ENCODE data around the gene DIDO1. TPM values are rescaled to one million over a fixed set of nuclear protein-coding genes. Genes with fewer than 3 reads are reported as not detected.

Gene DIDO1
- total RNA-seq, 1 donor from 2014 or later: 89.1 TPM

DNA sequence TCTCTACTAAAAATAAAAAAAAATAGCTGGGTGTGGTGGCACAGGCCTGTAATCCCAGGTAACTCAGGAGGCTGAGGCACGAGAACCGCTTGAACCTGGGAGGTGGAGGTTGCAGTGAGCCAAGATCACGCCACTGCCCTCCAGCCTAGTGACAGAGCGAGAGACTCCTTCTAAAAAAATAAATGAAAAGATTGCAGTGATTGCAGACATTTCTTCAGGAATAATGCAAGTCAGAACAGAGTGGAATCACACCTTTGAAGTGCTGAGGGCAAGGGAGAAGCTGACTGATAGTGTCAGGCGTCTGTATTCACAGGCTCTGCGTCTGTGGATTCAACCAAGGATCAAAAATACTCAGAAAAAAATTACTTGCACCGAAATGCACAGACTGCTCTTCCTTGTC lies 62.1 kb downstream of the DIDO1 start:
- no peak overlapping the region for H3K27ac Mint-ChIP-seq
- H3K4me3 Mint-ChIP-seq: no peak overlapping the region
- ATAC-seq (ENCODE audit: low read depth): no peak
- DNase-seq: no peak
- peaks cover 21% of the 10 kb centered on the region for H3K4me1 Mint-ChIP-seq
- ChIA-PET POLR2A (no interaction called here), CTCF (no interaction called here)
- H3K9me3 Mint-ChIP-seq: no peaks in the 10 kb centered on the region
- no peaks in the 10 kb centered on the region for H3K27me3 Mint-ChIP-seq
- no peak for TF ChIP-seq CTCF (IDR thresholded peaks at IDR 0.05)
- intact Hi-C loops (cut with micrococcal nuclease): loop anchor here (5.0 kb wide), 2 partner anchors 63 to 67 kb away; partner anchors contain the start of genes DIDO1 and MRGBP
- H3K36me3 Mint-ChIP-seq (ENCODE audit: low read depth): peaks cover 8% of the 10 kb centered on the region

- peaks cover 28% of the 10 kb centered on the region for H3K36me3 Mint-ChIP-seq (ENCODE audit: low read depth)
These were observed 64.5 kb downstream of the DIDO1 start, which contains the start of gene TCFL5 for GRCh38 chr20:62861726-62862336. Gene TCFL5 (minus strand): TSS chr20:62861822. CDS start chr20:62861670, 152 bp downstream.

GRCh38 chr20:62860924-62861691 lies 65.2 kb downstream of the DIDO1 start:
- POLR2A ChIA-PET: interaction anchor here (0.8 to 2.9 kb wide), 12 partner anchors 23 to 238 kb away, joined by 3 to 11 read pairs (median 5); partner anchors contain the start of genes GID8 and OGFR

More at GRCh38 chr20:62861726-62862336, 64.5 kb downstream of the DIDO1 start, which contains the start of gene TCFL5:
- intact Hi-C loops (cut with micrococcal nuclease): loop anchor here (1.0 to 5.0 kb wide), 4 partner anchors 29 to 92 kb away; partner anchors contain the start of genes DIDO1 and MRGBP
- Mint-ChIP-seq H3K4me1 (peaks cover 41% of the 10 kb centered on the region), H3K9me3 (no peaks in the 10 kb centered on the region), H3K27ac (peak within 1 kb of the TSS; percentile 52), H3K4me3 (peak within 1 kb of the TSS; percentile 81), H3K27me3 (no peaks in the 10 kb centered on the region)
- POLR2A ChIA-PET: interaction anchor here (0.8 to 2.9 kb wide), 12 partner anchors 24 to 210 kb away, joined by 3 to 11 read pairs (median 5); partner anchors contain the start of genes GID8 and OGFR
- no peak for TF ChIP-seq CTCF (IDR thresholded peaks at IDR 0.05)
- peak; percentile 99 for DNase-seq
- CTCF ChIA-PET: no interaction called here
- peak; percentile 90 for ATAC-seq (ENCODE audit: low read depth)

DNA sequence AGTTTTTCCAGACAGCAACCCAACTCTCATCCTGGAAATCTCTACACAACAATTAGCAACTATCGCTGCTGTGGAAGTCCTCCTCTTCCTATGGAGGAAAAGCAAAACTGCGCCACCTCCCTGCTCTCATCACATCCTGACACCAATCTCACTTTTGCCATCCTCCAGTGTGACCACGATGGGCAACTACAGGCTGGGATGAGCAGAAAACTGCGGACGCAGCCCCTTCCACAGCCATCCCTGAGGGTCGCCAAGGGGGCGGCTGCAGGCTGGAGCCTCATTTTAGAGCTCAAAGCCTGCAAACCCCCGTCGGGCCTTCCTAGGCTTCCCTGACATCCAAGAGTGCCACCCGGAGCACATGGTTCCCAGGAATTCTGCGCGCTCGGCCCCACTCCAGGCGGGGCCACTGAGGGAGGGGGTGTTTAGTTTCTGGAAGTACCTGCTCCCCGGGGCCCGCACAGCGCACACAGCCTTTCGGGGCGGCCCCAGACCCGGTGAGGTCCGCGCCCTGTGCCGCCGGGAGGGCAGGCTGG lies 65.8 kb downstream of the DIDO1 start:
- intact Hi-C loops (cut with micrococcal nuclease): loop anchor here (2.0 to 5.0 kb wide), 3 partner anchors 28 to 67 kb away; partner anchors contain the start of genes DIDO1 and MRGBP
- Mint-ChIP-seq H3K4me3 (peak overlapping the region; percentile 81), H3K27me3 (no peaks in the 10 kb centered on the region), H3K9me3 (no peaks in the 10 kb centered on the region), H3K27ac (peak overlapping the region; percentile 70), H3K36me3 (ENCODE audit: low read depth) (peaks cover 31% of the 10 kb centered on the region), H3K4me1 (peaks cover 41% of the 10 kb centered on the region)
- no peak for ATAC-seq (ENCODE audit: low read depth)
- ChIA-PET POLR2A (interaction anchor here (1.1 to 2.9 kb wide), 5 partner anchors 26 to 237 kb away, joined by 3 to 11 read pairs (median 3); no protein-coding TSS in a partner anchor), CTCF (no interaction called here)
- no peak for TF ChIP-seq CTCF (IDR thresholded peaks at IDR 0.05)
- no peak for DNase-seq

More at GRCh38 chr20:62860924-62861691, 65.2 kb downstream of the DIDO1 start:
- CTCF ChIA-PET: no interaction called here
- intact Hi-C loops (cut with micrococcal nuclease): loop anchor here (2.0 to 5.0 kb wide), 3 partner anchors 28 to 66 kb away; partner anchors contain the start of genes DIDO1 and MRGBP
- peak overlapping the region; percentile 65 for H3K4me3 Mint-ChIP-seq
- H3K9me3 Mint-ChIP-seq: no peaks in the 10 kb centered on the region
- H3K36me3 Mint-ChIP-seq (ENCODE audit: low read depth): peaks cover 31% of the 10 kb centered on the region
- DNase-seq (peak; percentile 50), ATAC-seq (ENCODE audit: low read depth) (peak; percentile 23)
- H3K27me3 Mint-ChIP-seq: no peaks in the 10 kb centered on the region
- no peak for TF ChIP-seq CTCF (IDR thresholded peaks at IDR 0.05)
- peaks cover 41% of the 10 kb centered on the region for H3K4me1 Mint-ChIP-seq
- no peak overlapping the region for H3K27ac Mint-ChIP-seq

Measured in activated B cell treated with CpG ODN at 0.5 μM for 24 hours (primary cell).